HG02973 (cell line): Measurements from ENCODE around the gene CEP112.

ENCODE experiments used
- ATAC-seq: cut with Tn5 transposase; IDR thresholded peaks from one replicate; pipeline ENCODE4 v1.9.1; 2021; ENCODE audit warnings: moderate library complexity; ENCODE audit not compliant: unreplicated experiment

The CEP112 gene

GRCh38 chr17:65893692-65894279 lies 298.1 kb downstream of the CEP112 start:
- no peak for ATAC-seq

- ATAC-seq = peak; percentile 80
These were observed 299.0 kb downstream of the CEP112 start for GRCh38 chr17:65892912-65893377.

GRCh38 chr17:65891231-65891735 lies 300.6 kb downstream of the CEP112 start:
- ATAC-seq = no peak

- no peak for ATAC-seq
These were observed 303.3 kb downstream of the CEP112 start for GRCh38 chr17:65888649-65889048.

- no peak for ATAC-seq
These were observed 305.4 kb downstream of the CEP112 start for GRCh38 chr17:65886315-65887245.

- ATAC-seq = no peak
These were observed 306.2 kb downstream of the CEP112 start for GRCh38 chr17:65885541-65886312.

- ATAC-seq = no peak
These were observed 314.9 kb downstream of the CEP112 start for GRCh38 chr17:65876985-65877384.

GRCh38 chr17:65868881-65869280 lies 323.1 kb downstream of the CEP112 start:
- ATAC-seq = no peak

- ATAC-seq = no peak
These were observed 324.9 kb downstream of the CEP112 start for GRCh38 chr17:65867014-65867413.

GRCh38 chr17:65865715-65866425 lies 326.1 kb downstream of the CEP112 start:
- no peak for ATAC-seq

- no peak for ATAC-seq
These were observed 327.5 kb downstream of the CEP112 start for GRCh38 chr17:65864394-65864793.

GRCh38 chr17:65857718-65858117 lies 334.2 kb downstream of the CEP112 start:
- ATAC-seq = no peak

- ATAC-seq = no peak
These were observed 335.1 kb downstream of the CEP112 start for GRCh38 chr17:65856865-65857264.

- ATAC-seq = no peak
These were observed 336.3 kb downstream of the CEP112 start for GRCh38 chr17:65855675-65856074.

- ATAC-seq = no peak
These were observed 336.7 kb downstream of the CEP112 start for GRCh38 chr17:65855245-65855644.

- no peak for ATAC-seq
These were observed 338.1 kb downstream of the CEP112 start for GRCh38 chr17:65853816-65854215.

GRCh38 chr17:65852911-65853310 lies 339.0 kb downstream of the CEP112 start:
- no peak for ATAC-seq

- ATAC-seq = no peak
These were observed 339.8 kb downstream of the CEP112 start for GRCh38 chr17:65851965-65852736.

GRCh38 chr17:65850486-65850885 lies 341.4 kb downstream of the CEP112 start:
- peak; percentile 90 for ATAC-seq

GRCh38 chr17:65848751-65849150 lies 343.2 kb downstream of the CEP112 start:
- ATAC-seq = no peak
